MM.1S (cell line): ENCODE results near the gene DDX25.
A peak's percentile ranks its signal among the peaks of the same experiment; 100 is the strongest.

ENCODE experiments used
- DNase-seq: peaks from one replicate; pipeline ENCODE4 v3.0.0-alpha.2; 2015
- H2AFZ ChIP-seq: fragments of 300-600 bp; sonication (generic); 2 replicates; pipeline ENCODE4 v1.6.0; 2016; ENCODE audit warnings: antibody characterized with exemption, low read length
- H3F3A ChIP-seq: fragments of 300-600 bp; sonication (generic); 2 replicates; pipeline ENCODE4 v1.6.1; 2016; ENCODE audit warnings: mild to moderate bottlenecking, antibody characterized with exemption, low read length, moderate library complexity, mixed read lengths; ENCODE audit not compliant: insufficient read depth
- H3K27ac ChIP-seq: fragments of 300-600 bp; sonication (generic); 2 replicates; pipeline ENCODE4 v1.5.1; 2016; ENCODE audit warnings: mild to moderate bottlenecking, low read length
- H3K27me3 ChIP-seq: fragments of 300-600 bp; sonication (generic); replicated peaks from 2 replicates; pipeline ENCODE4 v1.6.0; 2016; ENCODE audit warnings: low read length; ENCODE audit not compliant: insufficient read depth
- H3K36me3 ChIP-seq: fragments of 300-600 bp; sonication (generic); replicated peaks from 2 replicates; pipeline ENCODE4 v1.6.1; 2016; ENCODE audit warnings: mild to moderate bottlenecking, low read length, mixed read lengths; ENCODE audit not compliant: insufficient read depth
- H3K4me1 ChIP-seq: fragments of 300-600 bp; sonication (generic); 2 replicates; pipeline ENCODE4 v1.6.1; 2016; ENCODE audit warnings: low read length, mixed read lengths
- H3K4me2 ChIP-seq: fragments of 300-600 bp; sonication (generic); 2 replicates; pipeline ENCODE4 v1.6.0; 2016; ENCODE audit warnings: low read depth, low read length
- H3K4me3 ChIP-seq: fragments of 300-600 bp; sonication (generic); 2 replicates; pipeline ENCODE4 v1.5.1; 2016; ENCODE audit warnings: low read length, mixed read lengths
- H3K79me2 ChIP-seq: fragments of 300-600 bp; sonication (generic); 2 replicates; pipeline ENCODE4 v1.6.1; 2016; ENCODE audit warnings: mixed run types, low read length, mixed read lengths
- H3K9ac ChIP-seq: fragments of 300-600 bp; sonication (generic); 2 replicates; pipeline ENCODE4 v1.6.1; 2016; ENCODE audit warnings: low read length, mixed read lengths
- H3K9me2 ChIP-seq: fragments of 300-600 bp; sonication (generic); replicated peaks from 2 replicates; pipeline ENCODE4 v1.6.1; 2016; ENCODE audit warnings: mild to moderate bottlenecking, low read length, mixed read lengths; ENCODE audit not compliant: insufficient read depth
- H3K9me3 ChIP-seq: fragments of 300-600 bp; sonication (generic); replicated peaks from 2 replicates; pipeline ENCODE4 v1.6.1; 2016; ENCODE audit warnings: mild to moderate bottlenecking, low read length, mixed read lengths; ENCODE audit not compliant: insufficient read depth
- H4K20me1 ChIP-seq: fragments of 300-600 bp; sonication (generic); 2 replicates; pipeline ENCODE4 v1.6.1; 2016; ENCODE audit warnings: mild to moderate bottlenecking, low read length, moderate library complexity, mixed read lengths; ENCODE audit not compliant: insufficient read depth
- EZH2 ChIP-seq: fragments of 300-600 bp; sonication (generic); optimal IDR thresholded peaks from 2 replicates; pipeline ENCODE3; 2017; ENCODE audit warnings: low read depth, mild to moderate bottlenecking, antibody characterized with exemption, low read length, mixed read lengths
- EZH2phosphoT487 ChIP-seq: fragments of 300-600 bp; sonication (generic); IDR thresholded peaks from 2 replicates; pipeline ENCODE4 v1.6.1; 2018; ENCODE audit warnings: antibody characterized with exemption, low read length
- TF ChIP-seq, protein P1 (sequence below): fragments of 300-600 bp; sonication (generic); IDR thresholded peaks from 2 replicates; pipeline ENCODE4 v1.5.1; 2016; ENCODE audit warnings: antibody characterized with exemption, low read length, mixed read lengths

DDX25 gene

DNA sequence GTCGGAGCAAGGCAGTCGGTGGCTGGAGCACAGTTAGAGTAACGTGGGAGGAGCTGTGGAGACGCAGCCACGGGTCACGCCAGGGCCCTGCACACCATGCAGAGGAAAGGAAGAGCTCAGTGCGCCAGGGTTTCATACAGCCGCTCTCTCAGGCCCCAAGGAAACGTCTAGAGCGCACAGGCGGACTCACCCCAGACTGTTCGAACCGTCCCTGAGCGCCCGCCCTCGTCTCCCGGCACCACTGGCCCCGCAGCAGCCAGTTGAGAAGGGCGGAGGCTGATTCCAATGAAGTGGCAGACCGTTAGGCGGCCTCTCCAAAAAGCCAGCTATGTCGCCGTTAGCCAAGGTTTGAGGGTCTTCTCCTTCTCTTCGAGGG lies 17.3 kb upstream of the DDX25 start:
- Histone ChIP-seq H3K27ac (peak overlapping the region; percentile 94), H3K27me3 (no peaks in the 10 kb centered on the region), H4K20me1 (no peaks in the 10 kb centered on the region), H3K79me2 (peaks cover 49% of the 10 kb centered on the region), H3K36me3 (0 out of 2 replicates have a peak, but pooled peaks cover 3% of the 10 kb centered on the region), H3K9me3 (no peaks in the 10 kb centered on the region), H3K9ac (peak overlapping the region; percentile 96), H3K9me2 (no peaks in the 10 kb centered on the region), H3F3A (peaks cover 16% of the 10 kb centered on the region; the same call in 1 of the 2 replicates), H3K4me2 (peak overlapping the region; percentile 64), H3K4me1 (0 out of 2 replicates have a peak, but pooled peaks cover 9% of the 10 kb centered on the region), H3K4me3 (peak overlapping the region; percentile 92), H2AFZ (peak overlapping the region; percentile 75)
- DNase-seq = peak; percentile 68
- TF ChIP-seq EZH2 (no peak), EZH2phosphoT487 (no peak)
- TF ChIP-seq, protein P1, sequence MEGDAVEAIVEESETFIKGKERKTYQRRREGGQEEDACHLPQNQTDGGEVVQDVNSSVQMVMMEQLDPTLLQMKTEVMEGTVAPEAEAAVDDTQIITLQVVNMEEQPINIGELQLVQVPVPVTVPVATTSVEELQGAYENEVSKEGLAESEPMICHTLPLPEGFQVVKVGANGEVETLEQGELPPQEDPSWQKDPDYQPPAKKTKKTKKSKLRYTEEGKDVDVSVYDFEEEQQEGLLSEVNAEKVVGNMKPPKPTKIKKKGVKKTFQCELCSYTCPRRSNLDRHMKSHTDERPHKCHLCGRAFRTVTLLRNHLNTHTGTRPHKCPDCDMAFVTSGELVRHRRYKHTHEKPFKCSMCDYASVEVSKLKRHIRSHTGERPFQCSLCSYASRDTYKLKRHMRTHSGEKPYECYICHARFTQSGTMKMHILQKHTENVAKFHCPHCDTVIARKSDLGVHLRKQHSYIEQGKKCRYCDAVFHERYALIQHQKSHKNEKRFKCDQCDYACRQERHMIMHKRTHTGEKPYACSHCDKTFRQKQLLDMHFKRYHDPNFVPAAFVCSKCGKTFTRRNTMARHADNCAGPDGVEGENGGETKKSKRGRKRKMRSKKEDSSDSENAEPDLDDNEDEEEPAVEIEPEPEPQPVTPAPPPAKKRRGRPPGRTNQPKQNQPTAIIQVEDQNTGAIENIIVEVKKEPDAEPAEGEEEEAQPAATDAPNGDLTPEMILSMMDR = no peak

DNA sequence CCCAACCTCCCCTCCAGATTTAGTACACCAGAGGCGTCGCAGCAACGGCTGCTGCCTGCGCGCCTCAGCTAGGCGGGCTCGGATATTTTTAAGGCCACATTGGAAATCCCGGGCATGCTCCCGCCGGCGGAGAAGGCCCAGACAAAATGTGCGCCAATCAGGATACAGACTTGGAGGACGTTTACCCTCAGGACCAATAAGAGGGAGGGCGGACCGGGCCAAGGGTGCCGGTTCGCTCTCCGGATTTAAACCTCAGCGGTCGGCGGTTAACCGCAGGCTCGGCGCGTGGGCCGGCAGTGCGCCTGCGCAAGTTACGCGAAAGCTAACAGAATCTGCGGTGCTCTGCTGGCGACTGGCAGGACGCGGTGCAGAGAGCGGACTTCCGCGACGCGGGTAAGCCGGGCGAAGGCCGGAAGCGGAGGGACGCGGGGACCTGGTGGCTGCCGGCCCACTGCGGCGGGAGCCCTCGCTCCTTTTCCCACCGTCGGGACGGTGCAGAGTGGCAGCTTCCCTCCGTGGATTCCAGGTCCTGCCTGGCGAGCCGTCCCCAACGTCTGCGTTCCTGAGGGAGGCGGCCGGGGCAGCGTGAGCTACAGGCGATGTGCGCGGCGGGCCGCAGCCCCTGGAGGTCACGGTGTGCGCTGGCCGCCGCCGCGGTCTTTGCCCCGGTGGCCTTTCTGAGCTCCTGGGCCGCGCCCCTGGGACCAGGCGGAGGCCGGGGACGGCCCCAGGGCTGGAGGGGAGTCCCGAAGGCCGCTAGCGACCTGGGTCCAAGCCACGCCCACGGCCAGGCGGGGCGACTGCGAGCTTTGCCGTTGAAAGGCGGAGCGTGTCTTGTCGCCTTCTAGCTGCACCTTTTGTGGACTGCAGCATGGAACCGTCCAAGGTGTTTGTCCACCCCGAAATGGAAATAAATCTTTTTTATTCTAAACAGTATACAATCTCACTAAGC lies 16.7 kb upstream of the DDX25 start, which contains the start of gene HYLS1:
HYLS1 (plus strand) TSS at position 296 of the 952 bp plus-strand sequence. CDS start 11,701 bp downstream, outside the sequence.
- peak; percentile 99 for DNase-seq
- no peaks in the 10 kb centered on the region for H3K9me3 ChIP-seq
- peak within 1 kb of the TSS; percentile 79 for H2AFZ ChIP-seq
- H3K27ac ChIP-seq = peak within 1 kb of the TSS; percentile 94
- H3K4me1 ChIP-seq = 0 out of 2 replicates have a peak, but pooled peaks cover 9% of the 10 kb centered on the region
- H3K27me3 ChIP-seq = no peaks in the 10 kb centered on the region
- TF ChIP-seq EZH2phosphoT487 = no peak
- TF ChIP-seq, protein P1 = peak; percentile 34
- no peak for TF ChIP-seq EZH2
- H4K20me1 ChIP-seq = no peaks in the 10 kb centered on the region
- H3F3A ChIP-seq = peaks cover 16% of the 10 kb centered on the region; the same call in 1 of the 2 replicates
- peak within 1 kb of the TSS; percentile 64 for H3K4me2 ChIP-seq
- H3K36me3 ChIP-seq = 0 out of 2 replicates have a peak, but pooled peaks cover 3% of the 10 kb centered on the region
- H3K9ac ChIP-seq = peak within 1 kb of the TSS; percentile 96
- no peaks in the 10 kb centered on the region for H3K9me2 ChIP-seq
- peaks cover 56% of the 10 kb centered on the region for H3K79me2 ChIP-seq
- peak within 1 kb of the TSS; percentile 92 for H3K4me3 ChIP-seq

DNA sequence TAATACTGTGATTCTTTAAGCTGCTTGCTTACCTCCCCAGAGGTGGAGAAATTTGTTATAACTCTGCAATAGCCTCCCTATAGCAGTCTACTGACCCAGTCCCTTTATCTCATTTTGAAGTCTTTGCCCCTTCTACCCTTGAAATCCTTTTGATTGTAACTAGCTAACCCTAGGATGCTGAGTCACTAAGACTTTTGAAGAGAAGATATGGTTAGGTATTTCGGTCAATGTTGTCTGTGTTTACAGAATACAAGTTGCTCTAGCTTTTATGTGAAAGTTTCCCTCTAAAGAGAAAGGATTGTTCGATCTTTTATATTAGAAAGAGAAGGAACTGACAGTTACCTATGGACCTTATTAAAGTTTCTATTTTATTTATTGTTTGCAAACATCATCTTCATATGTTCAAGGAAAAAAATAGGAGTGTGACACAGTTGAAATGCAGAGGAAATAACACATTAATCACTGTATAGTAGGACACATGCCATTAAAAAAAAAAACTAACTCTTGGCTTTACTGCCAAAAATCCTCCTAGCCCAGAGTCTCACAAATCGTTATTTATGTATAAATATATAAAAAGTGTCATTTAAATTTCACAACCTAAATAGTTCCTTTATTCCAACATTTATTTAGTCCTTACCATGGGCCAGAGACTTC lies 13.7 kb upstream of the DDX25 start:
- H3K4me3 ChIP-seq = no peak overlapping the region
- DNase-seq = no peak
- no peak overlapping the region for H3K9ac ChIP-seq
- no peak overlapping the region for H2AFZ ChIP-seq
- no peak overlapping the region for H3K27ac ChIP-seq
- peaks cover 16% of the 10 kb centered on the region; the same call in 1 of the 2 replicates for H3F3A ChIP-seq
- no peaks in the 10 kb centered on the region for H3K9me3 ChIP-seq
- H3K4me1 ChIP-seq = 0 out of 2 replicates have a peak, but pooled peaks cover 9% of the 10 kb centered on the region
- H3K4me2 ChIP-seq = no peak overlapping the region
- peaks cover 82% of the 10 kb centered on the region for H3K79me2 ChIP-seq
- H4K20me1 ChIP-seq = no peaks in the 10 kb centered on the region
- no peak for TF ChIP-seq EZH2phosphoT487
- TF ChIP-seq EZH2 = no peak
- TF ChIP-seq, protein P1 = no peak
- H3K27me3 ChIP-seq = no peaks in the 10 kb centered on the region
- H3K36me3 ChIP-seq = peaks cover 8% of the 10 kb centered on the region; the same call in 1 of the 2 replicates
- no peaks in the 10 kb centered on the region for H3K9me2 ChIP-seq
